ENCODE data around the gene MMEL1. TPM values are rescaled to one million over a fixed set of nuclear protein-coding genes. Genes with fewer than 3 reads are reported as not detected.

Gene MMEL1
- total RNA-seq, 4 donors from 2014 or later = 0.78 to 1.7 (median 0.80) TPM; not detected in 1

- peaks cover 0 to 5% (median 0%) of the 10 kb centered on the region in 4 donors for H3K9me3 ChIP-seq
- intact Hi-C loops (cut with DNase I) = no loop called here
- no peak for TF ChIP-seq EP300 (IDR thresholded peaks at IDR 0.05)
- no peak for TF ChIP-seq POLR2A (IDR thresholded peaks at IDR 0.05; ENCODE audit: low read depth)
- TF ChIP-seq CTCF (IDR thresholded peaks at IDR 0.05) = no peak
- TF ChIP-seq POLR2AphosphoS5 (IDR thresholded peaks at IDR 0.05) = no peak
- H3K27me3 ChIP-seq = peaks cover 0 to 59% (median 24%) of the 10 kb centered on the region in 4 donors
- 82% methylated on average over 7 of the region's 7 CpGs for WGBS
- DNase-seq (ENCODE audit: extremely low spot score) = no peak
- H3K36me3 ChIP-seq = no peaks in the 10 kb centered on the region
- peaks cover 4 to 22% (median 17%) of the 10 kb centered on the region in 4 donors for H3K4me1 ChIP-seq
- H3K4me3 ChIP-seq = no peak overlapping the region
- no peak overlapping the region for H3K27ac ChIP-seq (replicated peaks in 1 of 4)
Observed at GRCh38 chr1:2636733-2637132, 3.9 kb upstream of the MMEL1 start.

- peaks cover 0 to 71% (median 28%) of the 10 kb centered on the region in 4 donors for H3K27me3 ChIP-seq
- no peak for DNase-seq (ENCODE audit: extremely low spot score)
- peaks cover 0 to 12% (median 8%) of the 10 kb centered on the region in 4 donors for H3K4me1 ChIP-seq
- H3K36me3 ChIP-seq = no peaks in the 10 kb centered on the region
- TF ChIP-seq CTCF (IDR thresholded peaks at IDR 0.05) (no peak), POLR2AphosphoS5 (IDR thresholded peaks at IDR 0.05) (no peak), EP300 (IDR thresholded peaks at IDR 0.05) (no peak), POLR2A (IDR thresholded peaks at IDR 0.05; ENCODE audit: low read depth) (no peak)
- 86% methylated on average over 2 of the region's 10 CpGs for WGBS
- H3K27ac ChIP-seq (replicated peaks in 1 of 4) = no peak overlapping the region
- peaks cover 0 to 5% (median 0%) of the 10 kb centered on the region in 4 donors for H3K9me3 ChIP-seq
- intact Hi-C loops (cut with DNase I) = no loop called here
- H3K4me3 ChIP-seq = no peak overlapping the region
Observed at GRCh38 chr1:2635361-2636010, 2.7 kb upstream of the MMEL1 start.

- peaks cover 0 to 5% (median 0%) of the 10 kb centered on the region in 4 donors for H3K9me3 ChIP-seq
- H3K4me1 ChIP-seq = peaks cover 2 to 13% (median 6%) of the 10 kb centered on the region in 4 donors
- no peak for DNase-seq (ENCODE audit: extremely low spot score)
- intact Hi-C loops (cut with DNase I) = no loop called here
- H3K4me3 ChIP-seq = no peak overlapping the region
- WGBS = 52% methylated on average over 5 of the region's 8 CpGs
- H3K27ac ChIP-seq (replicated peaks in 1 of 4) = no peak overlapping the region
- TF ChIP-seq POLR2AphosphoS5 (IDR thresholded peaks at IDR 0.05) = no peak
- no peak for TF ChIP-seq CTCF (IDR thresholded peaks at IDR 0.05)
- no peak for TF ChIP-seq EP300 (IDR thresholded peaks at IDR 0.05)
- TF ChIP-seq POLR2A (IDR thresholded peaks at IDR 0.05; ENCODE audit: low read depth) = no peak
- no peaks in the 10 kb centered on the region for H3K36me3 ChIP-seq
- H3K27me3 ChIP-seq = peaks cover 0 to 85% (median 37%) of the 10 kb centered on the region in 4 donors
Observed at GRCh38 chr1:2633936-2634491, 1.2 kb upstream of the MMEL1 start.

GRCh38 chr1:2633366-2633935 is 635 bp upstream of the MMEL1 start:
- Histone ChIP-seq H3K27ac (replicated peaks in 1 of 4) (no peak overlapping the region), H3K36me3 (no peaks in the 10 kb centered on the region), H3K27me3 (peaks cover 0 to 91% (median 43%) of the 10 kb centered on the region in 4 donors), H3K4me3 (no peak overlapping the region), H3K9me3 (peaks cover 0 to 5% (median 0%) of the 10 kb centered on the region in 4 donors), H3K4me1 (peaks cover 4 to 18% (median 12%) of the 10 kb centered on the region in 4 donors)
- no peak for DNase-seq (ENCODE audit: extremely low spot score)
- WGBS = 54% methylated on average over 4 of the region's 12 CpGs
- TF ChIP-seq POLR2A (IDR thresholded peaks at IDR 0.05; ENCODE audit: low read depth) (no peak), EP300 (IDR thresholded peaks at IDR 0.05) (no peak), POLR2AphosphoS5 (IDR thresholded peaks at IDR 0.05) (no peak)
- intact Hi-C loops (cut with DNase I) = no loop called here

DNA sequence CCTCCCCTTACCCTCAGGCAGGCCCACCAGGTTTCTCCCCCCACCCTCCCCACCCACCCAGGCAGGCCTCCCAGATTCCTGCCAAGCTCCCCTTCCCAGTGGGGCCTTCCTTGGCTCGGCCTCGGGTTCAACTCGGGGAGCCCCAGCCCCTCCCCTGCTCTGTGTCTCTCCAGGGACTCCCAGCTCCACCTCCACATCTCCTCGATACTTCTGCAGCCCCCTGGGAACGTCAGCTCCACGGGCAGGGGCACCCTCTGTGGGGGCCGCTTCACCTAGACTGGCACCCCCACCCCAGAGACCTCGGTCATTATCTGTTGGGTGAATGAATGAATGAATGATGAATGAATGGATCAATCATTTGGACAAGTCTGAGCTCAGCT is 775 bp downstream of the MMEL1 start:
- no peak overlapping the region for H3K4me3 ChIP-seq
- peaks cover 0 to 5% (median 0%) of the 10 kb centered on the region in 4 donors for H3K9me3 ChIP-seq
- intact Hi-C loops (cut with DNase I) = no loop called here
- no peaks in the 10 kb centered on the region for H3K36me3 ChIP-seq
- H3K27ac ChIP-seq (replicated peaks in 1 of 4) = no peak overlapping the region
- TF ChIP-seq POLR2A (IDR thresholded peaks at IDR 0.05; ENCODE audit: low read depth) (no peak), EP300 (IDR thresholded peaks at IDR 0.05) (no peak), CTCF (IDR thresholded peaks at IDR 0.05) (no peak), POLR2AphosphoS5 (IDR thresholded peaks at IDR 0.05) (no peak)
- 39% methylated on average over 8 of the region's 8 CpGs for WGBS
- DNase-seq (ENCODE audit: extremely low spot score) = no peak
- peaks cover 4 to 22% (median 16%) of the 10 kb centered on the region in 4 donors for H3K4me1 ChIP-seq
- peaks cover 0 to 94% (median 54%) of the 10 kb centered on the region in 4 donors for H3K27me3 ChIP-seq
